Caco-2 (cell line): ENCODE measurements around the gene RGL4. TPM values are rescaled to one million over a fixed set of nuclear protein-coding genes. Genes with fewer than 3 reads are reported as not detected.

Experiments used
- BruUV-seq: library from RNA; stranded (reverse); fragments of 400-500 nt; replicated peaks from 2 replicates; lab custom pipeline; 2021; lab: Mats Ljungman, UMichigan
- CTCF ChIA-PET: fragments of 300-600 bp; sonication (Branson Sonifier 250); formaldehyde crosslinking; loops from one replicate; lab custom pipeline; 2022; ENCODE audit warnings: antibody characterized with exemption; lab: Charles Lee
- POLR2A ChIA-PET: fragments of 300-600 bp; sonication (Branson Sonifier 250); formaldehyde crosslinking; loops from one replicate; lab custom pipeline; 2022; ENCODE audit warnings: antibody characterized with exemption; lab: Charles Lee
- DNase-seq, 2 experiments: peaks; one replicate each; pipeline versions ENCODE4 v3.0.0 to v3.0.0-alpha.2; 2020 to 2022
- H3K27me3 ChIP-seq: replicated peaks from 2 replicates; pipeline ENCODE4 v1.6.0; 2011; ENCODE audit warnings: low read length; ENCODE audit not compliant: control insufficient read depth, insufficient read depth
- H3K36me3 ChIP-seq: 2 replicates; pipeline ENCODE4 v1.5.1; 2011; ENCODE audit warnings: low read length; ENCODE audit not compliant: control insufficient read depth, insufficient read depth
- H3K4me1 ChIP-seq: fragments of 250-450 bp; sonication (Bioruptor Pico); 2 replicates; pipeline ENCODE4 v1.5.1; 2020; ENCODE audit warnings: mild to moderate bottlenecking
- H3K4me3 ChIP-seq: 2 replicates; pipeline ENCODE4 v1.5.1; 2011; ENCODE audit warnings: low read depth, mild to moderate bottlenecking, control low read depth, low read length
- H3K9me3 ChIP-seq: fragments of 250-450 bp; sonication (Bioruptor Pico); 2 replicates; pipeline ENCODE4 v1.5.1; 2020; ENCODE audit warnings: mild to moderate bottlenecking, moderate library complexity
- H3K27ac Mint-ChIP-seq: one replicate; pipeline ENCODE4 v1.8.0; 2022; ENCODE audit warnings: mixed read lengths; ENCODE audit not compliant: unreplicated experiment
- H3K27me3 Mint-ChIP-seq: one replicate; pipeline ENCODE4 v1.8.0; 2022; ENCODE audit warnings: mixed read lengths; ENCODE audit not compliant: insufficient read depth, unreplicated experiment
- H3K36me3 Mint-ChIP-seq: one replicate; pipeline ENCODE4 v1.8.0; 2022; ENCODE audit warnings: mild to moderate bottlenecking, mixed read lengths; ENCODE audit not compliant: insufficient read depth, unreplicated experiment
- H3K4me1 Mint-ChIP-seq: one replicate; pipeline ENCODE4 v1.8.0; 2022; ENCODE audit warnings: low read depth, mixed read lengths; ENCODE audit not compliant: unreplicated experiment
- H3K4me3 Mint-ChIP-seq: one replicate; pipeline ENCODE4 v1.8.0; 2022; ENCODE audit warnings: mild to moderate bottlenecking, moderate library complexity, mixed read lengths; ENCODE audit not compliant: unreplicated experiment
- H3K9me3 Mint-ChIP-seq: one replicate; pipeline ENCODE4 v1.8.0; 2022; ENCODE audit warnings: mixed read lengths; ENCODE audit not compliant: unreplicated experiment
- intact Hi-C: fragments of 100-400 bp; cut with micrococcal nuclease; formaldehyde crosslinking; loops from one replicate; pipeline ENCODE4 v1.10.0; 2022; ENCODE audit not compliant: unreplicated experiment
- total RNA-seq: library from RNA; stranded (reverse); gene quantifications from 2 replicates; pipeline ENCODE4 v1.2.3, GENCODE V29; 2022
- TF ChIP-seq, protein P1 (sequence below), 2 experiments: fragments of 200-600 bp in 1 of 2; IDR thresholded peaks; 1 replicate in 1 of 2; 2 replicates in 1 of 2; pipeline versions ENCODE4 v1.5.1 to v1.8.0; 2011 to 2022; ENCODE audit warnings: antibody characterized with exemption in 1 of 2, control low read depth in 1 of 2, inconsistent platforms in 1 of 2, low read depth in 1 of 2, low read length in 1 of 2, mild to moderate bottlenecking in 1 of 2, moderate library complexity in 1 of 2; ENCODE audit not compliant: insufficient read depth in 1 of 2, severe bottlenecking in 1 of 2, unreplicated experiment in 1 of 2

RGL4 gene
- total RNA-seq, 1 experiment from 2014 or later = not detected

DNA sequence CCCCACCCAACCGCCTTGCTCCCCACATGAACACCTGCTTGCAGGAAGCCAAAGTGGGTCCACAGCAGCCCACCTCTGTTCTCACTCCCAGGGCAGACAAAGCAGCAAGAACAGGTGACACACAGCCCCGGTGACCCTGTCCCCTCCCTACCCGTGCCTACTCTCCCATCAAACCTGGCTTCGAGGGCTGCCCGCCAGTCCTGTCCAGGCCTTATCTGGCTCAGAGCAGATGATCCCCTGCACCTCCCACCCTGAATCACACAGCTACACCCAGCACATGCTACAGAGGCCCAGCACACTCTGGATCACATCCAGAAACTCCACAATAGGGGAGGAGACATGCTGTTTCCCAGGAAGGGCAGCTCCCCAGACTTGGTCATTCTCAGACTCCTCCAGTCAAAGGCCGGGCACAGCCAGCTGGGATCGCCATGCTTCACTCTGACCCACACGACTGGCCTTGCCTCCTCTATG lies 6.2 kb upstream of the RGL4 start:
- intact Hi-C loops = no loop called here
- Mint-ChIP-seq H3K4me1 (no peaks in the 10 kb centered on the region), H3K36me3 (peaks cover 16% of the 10 kb centered on the region), H3K27me3 (no peaks in the 10 kb centered on the region), H3K4me3 (no peak overlapping the region), H3K27ac (no peak overlapping the region), H3K9me3 (no peaks in the 10 kb centered on the region)
- Histone ChIP-seq H3K27me3 (no peaks in the 10 kb centered on the region), H3K4me3 (no peak overlapping the region), H3K36me3 (no peaks in the 10 kb centered on the region; the same call in 1 of the 2 replicates), H3K9me3 (no peaks in the 10 kb centered on the region), H3K4me1 (no peaks in the 10 kb centered on the region)
- no TSS peak for BruUV-seq
- ChIA-PET POLR2A (interaction anchor here (0.6 kb wide), 1 partner anchor 50 kb away, joined by 3 read pairs; no protein-coding TSS in a partner anchor), CTCF (no interaction called here)
- no peak for DNase-seq
- TF ChIP-seq, protein P1, sequence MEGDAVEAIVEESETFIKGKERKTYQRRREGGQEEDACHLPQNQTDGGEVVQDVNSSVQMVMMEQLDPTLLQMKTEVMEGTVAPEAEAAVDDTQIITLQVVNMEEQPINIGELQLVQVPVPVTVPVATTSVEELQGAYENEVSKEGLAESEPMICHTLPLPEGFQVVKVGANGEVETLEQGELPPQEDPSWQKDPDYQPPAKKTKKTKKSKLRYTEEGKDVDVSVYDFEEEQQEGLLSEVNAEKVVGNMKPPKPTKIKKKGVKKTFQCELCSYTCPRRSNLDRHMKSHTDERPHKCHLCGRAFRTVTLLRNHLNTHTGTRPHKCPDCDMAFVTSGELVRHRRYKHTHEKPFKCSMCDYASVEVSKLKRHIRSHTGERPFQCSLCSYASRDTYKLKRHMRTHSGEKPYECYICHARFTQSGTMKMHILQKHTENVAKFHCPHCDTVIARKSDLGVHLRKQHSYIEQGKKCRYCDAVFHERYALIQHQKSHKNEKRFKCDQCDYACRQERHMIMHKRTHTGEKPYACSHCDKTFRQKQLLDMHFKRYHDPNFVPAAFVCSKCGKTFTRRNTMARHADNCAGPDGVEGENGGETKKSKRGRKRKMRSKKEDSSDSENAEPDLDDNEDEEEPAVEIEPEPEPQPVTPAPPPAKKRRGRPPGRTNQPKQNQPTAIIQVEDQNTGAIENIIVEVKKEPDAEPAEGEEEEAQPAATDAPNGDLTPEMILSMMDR (IDR thresholded peaks at IDR 0.05; ENCODE audit: insufficient read depth in 1 of 2, low read depth in 1 of 2, low read length in 1 of 2, severe bottlenecking in 1 of 2, unreplicated experiment in 1 of 2) = no peak

DNA sequence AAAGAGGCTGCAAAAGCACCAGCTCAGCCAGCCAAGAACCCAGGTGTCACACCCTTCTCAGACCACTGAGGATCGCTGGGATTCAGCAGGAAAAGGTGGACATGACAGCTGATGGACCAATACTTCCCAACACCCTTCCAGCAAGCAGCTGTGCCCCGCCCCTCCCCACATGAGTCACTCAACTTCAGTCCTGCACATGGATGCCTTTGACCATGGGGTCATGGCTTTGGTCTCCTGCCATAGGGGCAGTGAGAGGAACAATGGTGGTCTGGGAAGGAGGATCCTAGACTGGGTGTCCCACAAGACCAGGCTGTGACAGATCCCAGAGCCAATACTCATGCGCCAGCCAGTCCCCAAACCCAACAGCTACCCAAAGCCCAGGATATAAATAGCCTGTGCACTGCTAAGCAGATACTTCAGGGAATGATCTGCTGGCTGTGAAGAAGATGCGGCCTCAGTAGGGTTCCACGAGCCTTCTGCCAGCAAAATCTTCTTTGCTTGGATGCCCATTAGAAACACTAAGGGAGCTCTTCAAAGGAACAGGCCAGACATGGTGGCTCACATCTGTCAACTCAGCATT lies 5.5 kb upstream of the RGL4 start:
- Mint-ChIP-seq H3K27me3 (no peaks in the 10 kb centered on the region), H3K4me1 (no peaks in the 10 kb centered on the region), H3K9me3 (no peaks in the 10 kb centered on the region), H3K4me3 (no peak overlapping the region), H3K36me3 (peaks cover 15% of the 10 kb centered on the region), H3K27ac (no peak overlapping the region)
- no peaks in the 10 kb centered on the region for H3K27me3 ChIP-seq
- DNase-seq = no peak
- no peaks in the 10 kb centered on the region for H3K4me1 ChIP-seq
- POLR2A ChIA-PET = interaction anchor here (0.6 kb wide), 1 partner anchor 50 kb away, joined by 3 read pairs; no protein-coding TSS in a partner anchor
- no TSS peak for BruUV-seq
- intact Hi-C loops = no loop called here
- H3K4me3 ChIP-seq = no peak overlapping the region
- H3K36me3 ChIP-seq = no peaks in the 10 kb centered on the region; the same call in 1 of the 2 replicates
- no peaks in the 10 kb centered on the region for H3K9me3 ChIP-seq
- CTCF ChIA-PET = no interaction called here
- TF ChIP-seq, protein P1 (IDR thresholded peaks at IDR 0.05; ENCODE audit: insufficient read depth in 1 of 2, low read depth in 1 of 2, low read length in 1 of 2, severe bottlenecking in 1 of 2, unreplicated experiment in 1 of 2) = no peak

DNA sequence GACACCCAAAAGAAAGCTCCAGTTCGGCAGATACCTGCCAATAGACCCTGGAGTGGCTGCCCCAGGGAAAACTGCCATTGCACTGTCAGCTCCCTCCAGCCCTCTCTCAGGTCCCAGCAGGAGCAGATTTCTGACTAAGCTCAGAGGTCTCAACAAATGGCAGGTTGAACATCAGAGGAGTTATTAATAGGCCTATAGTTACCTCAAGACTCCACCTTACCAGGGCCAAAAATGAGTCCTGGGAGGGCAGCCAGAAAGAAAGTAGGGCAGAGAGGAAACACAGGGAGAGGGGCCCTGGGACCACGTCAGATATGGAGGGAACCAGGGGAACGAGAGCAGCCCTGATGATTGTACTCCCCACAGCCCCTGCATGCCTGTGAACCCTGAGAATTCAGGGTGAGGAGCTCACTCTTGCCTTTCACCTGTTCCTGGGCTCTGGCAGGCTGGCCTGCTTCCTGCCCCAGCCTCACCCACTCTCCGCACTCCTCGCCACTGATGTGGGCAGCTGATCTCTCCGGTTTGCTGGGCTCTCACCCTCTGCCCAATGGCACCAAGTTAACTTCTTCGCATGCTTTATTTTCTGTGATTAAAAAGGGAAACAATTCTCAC lies 4.3 kb upstream of the RGL4 start:
- Mint-ChIP-seq H3K9me3 (no peaks in the 10 kb centered on the region), H3K4me1 (no peaks in the 10 kb centered on the region), H3K4me3 (no peak overlapping the region), H3K36me3 (peaks cover 8% of the 10 kb centered on the region), H3K27me3 (no peaks in the 10 kb centered on the region), H3K27ac (no peak overlapping the region)
- POLR2A ChIA-PET = interaction anchor here (0.6 kb wide), 1 partner anchor 171 kb away, joined by 8 read pairs; the partner anchor contains the start of gene SLC2A11
- intact Hi-C loops = no loop called here
- CTCF ChIA-PET = no interaction called here
- H3K36me3 ChIP-seq = no peaks in the 10 kb centered on the region; the same call in 1 of the 2 replicates
- TF ChIP-seq, protein P1 (IDR thresholded peaks at IDR 0.05; ENCODE audit: insufficient read depth in 1 of 2, low read depth in 1 of 2, low read length in 1 of 2, severe bottlenecking in 1 of 2, unreplicated experiment in 1 of 2) = no peak
- no peaks in the 10 kb centered on the region for H3K27me3 ChIP-seq
- no peak for DNase-seq
- BruUV-seq = no TSS peak
- no peak overlapping the region for H3K4me3 ChIP-seq
- H3K4me1 ChIP-seq = no peaks in the 10 kb centered on the region
- H3K9me3 ChIP-seq = no peaks in the 10 kb centered on the region
